Measurements from ENCODE around the gene FMNL3.

- TF ChIP-seq, protein P1, sequence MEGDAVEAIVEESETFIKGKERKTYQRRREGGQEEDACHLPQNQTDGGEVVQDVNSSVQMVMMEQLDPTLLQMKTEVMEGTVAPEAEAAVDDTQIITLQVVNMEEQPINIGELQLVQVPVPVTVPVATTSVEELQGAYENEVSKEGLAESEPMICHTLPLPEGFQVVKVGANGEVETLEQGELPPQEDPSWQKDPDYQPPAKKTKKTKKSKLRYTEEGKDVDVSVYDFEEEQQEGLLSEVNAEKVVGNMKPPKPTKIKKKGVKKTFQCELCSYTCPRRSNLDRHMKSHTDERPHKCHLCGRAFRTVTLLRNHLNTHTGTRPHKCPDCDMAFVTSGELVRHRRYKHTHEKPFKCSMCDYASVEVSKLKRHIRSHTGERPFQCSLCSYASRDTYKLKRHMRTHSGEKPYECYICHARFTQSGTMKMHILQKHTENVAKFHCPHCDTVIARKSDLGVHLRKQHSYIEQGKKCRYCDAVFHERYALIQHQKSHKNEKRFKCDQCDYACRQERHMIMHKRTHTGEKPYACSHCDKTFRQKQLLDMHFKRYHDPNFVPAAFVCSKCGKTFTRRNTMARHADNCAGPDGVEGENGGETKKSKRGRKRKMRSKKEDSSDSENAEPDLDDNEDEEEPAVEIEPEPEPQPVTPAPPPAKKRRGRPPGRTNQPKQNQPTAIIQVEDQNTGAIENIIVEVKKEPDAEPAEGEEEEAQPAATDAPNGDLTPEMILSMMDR (IDR thresholded peaks at IDR 0.05), result peak; percentile 94 to 98 (median 96)
- peak; percentile 98 for TF ChIP-seq POLR2A (IDR thresholded peaks at IDR 0.05)
Observed at GRCh38 chr12:49740930-49741881, 34.0 kb upstream of the FMNL3 start, which contains the start of gene TMBIM6.

Measured in right lobe of liver (tissue), 4 donors.